Mucosa of descending colon (tissue), 3 donors: Measurements from ENCODE around the gene EHBP1. TPM values are rescaled to one million over a fixed set of nuclear protein-coding genes. Genes with fewer than 3 reads are reported as not detected.

Experiments used
- ATAC-seq: fragments of 200-7000 bp; cut with Tn5 transposase; one replicate; pipeline ENCODE4 v1.9.1; 2020; ENCODE audit warnings: mild to moderate bottlenecking, moderate library complexity
- DNase-seq, 3 donors: peaks; one replicate each; pipeline ENCODE4 v3.0.0-alpha.2; 2020
- H3K36me3 ChIP-seq: fragments of 200-600 bp; one replicate; pipeline ENCODE4 v1.8.0; 2021; ENCODE audit warnings: low read depth, mild to moderate bottlenecking
- H3K4me1 ChIP-seq: fragments of 200-600 bp; one replicate; pipeline ENCODE4 v1.8.0; 2021; ENCODE audit warnings: low read depth, mild to moderate bottlenecking
- H3K4me3 ChIP-seq: fragments of 200-600 bp; one replicate; pipeline ENCODE4 v1.8.0; 2021; ENCODE audit warnings: mild to moderate bottlenecking
- H3K9me3 ChIP-seq: fragments of 200-600 bp; one replicate; pipeline ENCODE4 v1.8.0; 2021; ENCODE audit warnings: mild to moderate bottlenecking
- CTCF ChIP-seq: fragments of 200-600 bp; IDR thresholded peaks from one replicate; pipeline ENCODE4 v1.8.0; 2022; ENCODE audit warnings: antibody characterized with exemption, mild to moderate bottlenecking
- intact Hi-C, 2 donors: fragments of 100-400 bp; cut with DNase I in 1 of 2; cut with micrococcal nuclease in 1 of 2; formaldehyde crosslinking; loops; one replicate each; pipeline versions ENCODE4 v1.11.0 to v1.11.1; 2022; cut with DNase I, micrococcal nuclease
- total RNA-seq, 3 donors: library from RNA; stranded (reverse); fragmentation: NEBNext Ultra II Directional in 2 of 3; extraction: Animal tissue kit (Norgen Biotek cat#: 25700) in 2 of 3; gene quantifications; one replicate each; pipeline versions ENCODE4 v1.2.1 to v1.2.4, GENCODE V29; 2021 to 2023
- donor health status: DM: no; HTN: no; CAD: no; lungs with moderate emphysema.
- donor health status: DM: no; HTN: no; CAD: no.
- donor health status: DM: no; HTN: yes; CAD: no.

The EHBP1 gene
- total RNA-seq, 3 donors from 2014 or later, result 26.9 to 136 (median 28.2) TPM

- no peaks in the 10 kb centered on the region for H3K36me3 ChIP-seq
- peaks cover 21% of the 10 kb centered on the region for H3K4me1 ChIP-seq
- H3K9me3 ChIP-seq, result no peaks in the 10 kb centered on the region
- ATAC-seq (no peak), DNase-seq (peak in 1 of 3 donors; percentile 44)
- no peak for TF ChIP-seq CTCF
- no peak overlapping the region for H3K4me3 ChIP-seq
- intact Hi-C loops, result no loop called here
Measured at GRCh38 chr2:63044362-63045327, 339.1 kb downstream of the EHBP1 start.

GRCh38 chr2:63046552-63046951, 341.0 kb downstream of the EHBP1 start:
- DNase-seq (no peak), ATAC-seq (no peak)
- Histone ChIP-seq H3K4me3 (no peak overlapping the region), H3K36me3 (no peaks in the 10 kb centered on the region), H3K9me3 (no peaks in the 10 kb centered on the region), H3K4me1 (peaks cover 27% of the 10 kb centered on the region)
- intact Hi-C loops, result no loop called here
- TF ChIP-seq CTCF, result no peak

DNA sequence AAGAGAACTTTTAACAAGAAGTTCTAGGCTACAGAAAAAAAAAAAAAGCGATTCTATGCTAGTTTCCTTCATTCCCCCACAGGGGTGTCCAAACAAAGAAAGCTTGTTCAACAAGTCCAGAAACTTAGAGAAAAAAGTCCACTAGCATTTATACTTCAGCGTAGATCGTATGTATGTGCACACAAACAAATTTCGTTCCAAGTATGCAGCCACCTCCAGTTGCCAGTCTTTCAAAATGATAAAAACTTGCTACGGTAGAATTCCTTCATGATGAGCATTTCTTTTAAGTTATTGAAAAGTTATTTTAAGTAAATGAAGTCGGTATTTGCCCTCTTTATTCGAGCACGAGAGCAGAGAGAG, 341.4 kb downstream of the EHBP1 start:
- H3K9me3 ChIP-seq, result no peaks in the 10 kb centered on the region
- no peaks in the 10 kb centered on the region for H3K36me3 ChIP-seq
- ATAC-seq (no peak), DNase-seq (no peak)
- intact Hi-C loops, result no loop called here
- no peak overlapping the region for H3K4me3 ChIP-seq
- no peak for TF ChIP-seq CTCF
- peaks cover 27% of the 10 kb centered on the region for H3K4me1 ChIP-seq

DNA sequence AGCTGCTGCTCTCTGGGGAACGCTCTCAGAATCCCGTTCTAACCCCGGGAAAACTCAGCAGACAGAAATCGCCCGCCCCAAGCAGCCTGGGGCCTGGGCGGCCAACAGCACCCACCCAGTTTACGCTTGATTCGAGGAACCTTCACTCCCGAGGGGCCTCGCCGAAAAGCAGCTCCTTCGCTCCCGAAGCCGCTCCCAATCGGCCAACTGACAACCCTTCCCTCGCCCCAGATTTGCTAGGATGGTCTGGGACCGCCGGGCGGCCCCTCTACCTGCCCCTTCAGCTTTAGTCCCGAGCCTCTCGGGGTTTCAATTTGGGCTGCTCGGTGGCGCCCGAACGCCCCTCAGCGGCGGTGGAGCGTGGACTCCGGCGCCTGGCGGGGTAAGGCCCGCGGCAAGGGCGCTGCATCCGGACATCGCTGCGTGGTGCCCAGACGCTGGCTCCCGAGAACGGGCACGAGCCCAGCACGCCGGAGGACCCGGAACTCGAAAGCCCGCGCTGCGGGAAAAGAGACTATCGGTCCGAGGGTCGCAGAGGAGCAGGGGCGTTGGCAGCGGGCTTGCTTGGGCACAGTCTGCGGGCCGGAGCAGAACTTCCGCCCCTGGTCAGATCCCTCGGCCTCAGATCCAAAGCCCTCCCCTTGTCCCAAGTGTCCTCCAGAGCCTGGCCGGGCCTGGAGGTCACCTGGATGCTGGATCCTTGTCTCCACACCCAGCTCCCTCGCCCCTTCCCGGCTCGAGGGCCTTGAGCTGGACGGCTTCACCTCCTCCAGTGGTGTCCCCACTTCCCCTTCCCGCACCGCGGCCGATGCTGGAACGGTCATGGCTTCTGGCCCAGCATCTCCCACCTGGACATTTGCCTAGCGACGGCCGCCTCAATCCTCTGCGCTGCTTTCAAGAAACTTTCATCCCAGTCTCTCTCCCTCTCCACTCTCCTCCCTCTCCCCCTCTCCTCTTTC, 342.1 kb downstream of the EHBP1 start:
- no peaks in the 10 kb centered on the region for H3K36me3 ChIP-seq
- no peak for TF ChIP-seq CTCF
- no peak overlapping the region for H3K4me3 ChIP-seq
- DNase-seq (peak in 2 of 3 donors; percentile 56), ATAC-seq (peak; percentile 27)
- intact Hi-C loops, result no loop called here
- peaks cover 27% of the 10 kb centered on the region for H3K4me1 ChIP-seq
- H3K9me3 ChIP-seq, result no peaks in the 10 kb centered on the region

GRCh38 chr2:63048367-63049171, 343.1 kb downstream of the EHBP1 start:
- Histone ChIP-seq H3K36me3 (no peaks in the 10 kb centered on the region), H3K4me1 (peaks cover 27% of the 10 kb centered on the region), H3K4me3 (no peak overlapping the region), H3K9me3 (no peaks in the 10 kb centered on the region)
- intact Hi-C loops, result no loop called here
- DNase-seq, result peak in 2 of 3 donors; percentile 7 to 31
- TF ChIP-seq CTCF, result no peak
- ATAC-seq, result peak; percentile 11
